Esophagus muscularis mucosa (tissue), 4 donors: ENCODE data around the gene MAPK14. TPM values are rescaled to one million over a fixed set of nuclear protein-coding genes. Genes with fewer than 3 reads are reported as not detected.

Source experiments
- DNase-seq: peaks from one replicate; pipeline ENCODE4 v3.0.0-alpha.2; 2017; ENCODE audit errors: extremely low spot score
- H3K27ac ChIP-seq, 4 donors: fragments of 200-600 bp; sonication (generic); replicated peaks in 1 of 4; 1 replicate in 3 of 4; 2 replicates in 1 of 4; pipeline ENCODE4 v1.5.1; 2016 to 2019; ENCODE audit warnings: mild to moderate bottlenecking in 1 of 4
- H3K27me3 ChIP-seq, 4 donors: fragments of 200-600 bp; sonication (generic); one replicate each; pipeline versions ENCODE4 v1.5.1 to v1.6.0; 2016 to 2019
- H3K36me3 ChIP-seq, 4 donors: fragments of 200-600 bp; sonication (generic); one replicate each; pipeline ENCODE4 v1.5.1; 2016 to 2019
- H3K4me1 ChIP-seq, 4 donors: fragments of 200-600 bp; sonication (generic); one replicate each; pipeline ENCODE4 v1.5.1; 2016 to 2019
- H3K4me3 ChIP-seq, 4 donors: fragments of 200-600 bp; sonication (generic); 1 replicate in 2 of 4; 2 replicates in 2 of 4; pipeline ENCODE4 v1.5.1; 2016 to 2019; ENCODE audit warnings: mild to moderate bottlenecking in 4 of 4, moderate library complexity in 1 of 4
- H3K9me3 ChIP-seq, 4 donors: fragments of 200-600 bp; sonication (generic); 1 replicate in 3 of 4; 2 replicates in 1 of 4; pipeline ENCODE4 v1.5.1; 2016 to 2019
- CTCF ChIP-seq, 3 experiments: fragments of 200-600 bp in 2 of 3; fragments of 450-650 bp in 1 of 3; sonication (generic) in 2 of 3; IDR thresholded peaks; one replicate each; pipeline ENCODE4 v1.5.1; 2017 to 2019; ENCODE audit warnings: antibody characterized with exemption in 3 of 3, mild to moderate bottlenecking in 2 of 3, moderate library complexity in 1 of 3
- EP300 ChIP-seq: sonication (generic); formaldehyde crosslinking; IDR thresholded peaks from one replicate; pipeline ENCODE4 v1.6.1; 2017; ENCODE audit warnings: antibody characterized with exemption
- POLR2A ChIP-seq: fragments of 450-650 bp; IDR thresholded peaks from one replicate; pipeline ENCODE4 v1.6.1; 2017; ENCODE audit warnings: antibody characterized with exemption, moderate library complexity, mild to moderate bottlenecking, low read depth
- POLR2AphosphoS5 ChIP-seq, 2 donors: sonication (generic); formaldehyde crosslinking; IDR thresholded peaks; one replicate each; pipeline ENCODE4 v1.6.1; 2017; ENCODE audit warnings: antibody characterized with exemption in 2 of 2
- WGBS: methylation state at CpG from one replicate; pipeline ENCODE4 v1.1.5; 2018; 5-methylcytosine and 5-hydroxymethylcytosine counted together
- intact Hi-C: fragments of 100-400 bp; cut with DNase I; formaldehyde crosslinking; loops from one replicate; pipeline ENCODE4 v1.15.1; 2023
- total RNA-seq, 4 donors: library from RNA; depleted of rRNA; stranded (reverse); fragments of >200 nt; gene quantifications; one replicate each; pipeline versions ENCODE4 v1.1.0 to v1.2.1, GENCODE V29; 2016

MAPK14 gene
- total RNA-seq, 4 donors from 2014 or later, result 53.2 to 70.7 (median 66.9) TPM

DNA sequence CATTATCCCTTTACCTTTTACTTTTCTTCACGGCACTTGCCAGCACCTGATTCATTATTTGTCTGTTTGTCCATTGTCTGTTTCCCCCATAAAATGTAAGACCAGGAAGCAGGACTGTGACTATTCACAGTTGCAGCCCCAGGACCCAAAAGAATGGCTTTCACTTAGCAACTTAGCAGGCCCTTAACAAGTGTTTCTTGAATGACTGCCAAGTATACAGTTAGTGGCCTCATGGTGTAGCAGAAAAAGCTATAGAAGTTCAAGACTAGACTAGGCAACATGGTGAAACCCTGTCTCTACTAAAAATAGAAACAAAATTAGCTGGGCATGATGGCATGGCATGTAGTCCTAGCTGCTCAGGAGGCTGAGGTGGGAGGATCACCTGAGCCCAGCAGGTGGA is 7.5 kb upstream of the MAPK14 start:
- no peak for DNase-seq
- peaks cover 0 to 13% (median 5%) of the 10 kb centered on the region in 4 donors for H3K27me3 ChIP-seq
- TF ChIP-seq POLR2AphosphoS5 (IDR thresholded peaks at IDR 0.05) (no peak), POLR2A (no peak), CTCF (IDR thresholded peaks at IDR 0.05) (no peak), EP300 (no peak)
- no peak overlapping the region for H3K27ac ChIP-seq
- H3K36me3 ChIP-seq, result no peaks in the 10 kb centered on the region
- H3K9me3 ChIP-seq, result no peaks in the 10 kb centered on the region
- H3K4me1 ChIP-seq, result peaks cover 0 to 6% (median 5%) of the 10 kb centered on the region in 4 donors
- 23% methylated on average over 1 of the region's 1 CpG for WGBS
- intact Hi-C loops, result loop anchor here (10.0 kb wide), 1 partner anchor 345 kb away; no protein-coding TSS in a partner anchor
- H3K4me3 ChIP-seq, result no peak overlapping the region

DNA sequence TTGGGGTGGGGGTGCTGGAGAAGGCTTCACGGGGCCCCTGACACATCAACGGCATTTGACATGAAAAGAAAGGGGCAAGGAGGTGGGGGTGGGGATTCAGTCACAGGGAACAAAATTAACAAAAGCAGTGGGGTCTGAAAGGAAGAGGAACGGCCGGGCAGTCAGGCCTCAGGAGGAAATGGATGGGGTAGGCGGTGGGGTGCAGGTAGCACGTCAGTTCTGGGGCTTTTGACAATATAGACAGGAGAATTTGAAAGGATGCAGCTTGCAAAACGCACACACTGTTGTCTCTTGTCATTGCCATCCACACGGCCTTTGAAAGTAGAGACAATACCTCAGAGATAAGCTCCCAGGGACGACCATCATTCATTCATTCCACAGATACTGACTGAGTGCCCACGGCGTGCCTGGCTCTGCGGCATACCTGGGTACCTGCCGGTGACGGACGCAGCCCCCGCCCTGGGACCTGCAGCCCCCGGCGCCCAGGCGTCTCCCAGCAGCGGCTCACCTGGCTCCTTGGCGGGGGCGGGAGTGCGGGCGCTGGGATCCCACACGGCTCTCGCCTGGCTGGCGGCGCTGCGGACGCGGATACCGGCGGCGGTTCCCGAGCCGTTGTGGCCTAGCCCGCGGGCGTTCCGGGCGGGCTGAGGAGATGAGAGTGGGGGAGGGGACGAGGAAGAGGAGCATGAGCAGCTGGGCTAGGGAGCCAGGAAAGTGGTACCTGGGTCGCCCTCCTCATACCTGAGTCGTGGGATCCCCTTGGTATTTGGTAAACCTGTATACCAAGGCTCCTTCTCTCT is 3.4 kb upstream of the MAPK14 start, which contains the start of gene SLC26A8:
SLC26A8 (minus strand) TSS at position 646 of the 800 bp plus-strand sequence. CDS start 4,934 bp downstream, outside the sequence.
- no peaks in the 10 kb centered on the region for H3K9me3 ChIP-seq
- H3K4me3 ChIP-seq, result no peak within 1 kb of the TSS
- H3K27ac ChIP-seq, result no peak within 1 kb of the TSS
- DNase-seq, result no peak
- H3K4me1 ChIP-seq, result peaks cover 0 to 12% (median 9%) of the 10 kb centered on the region in 4 donors
- no peaks in the 10 kb centered on the region for H3K36me3 ChIP-seq
- intact Hi-C loops, result loop anchor here (10.0 kb wide), 1 partner anchor 341 kb away; no protein-coding TSS in a partner anchor
- peaks cover 0 to 13% (median 5%) of the 10 kb centered on the region in 4 donors for H3K27me3 ChIP-seq
- TF ChIP-seq POLR2A (no peak), POLR2AphosphoS5 (IDR thresholded peaks at IDR 0.05) (no peak), CTCF (IDR thresholded peaks at IDR 0.05) (no peak), EP300 (no peak)
- 38% methylated on average over 24 of the region's 44 CpGs for WGBS

- Histone ChIP-seq H3K27me3 (peaks cover 0 to 13% (median 5%) of the 10 kb centered on the region in 4 donors), H3K27ac (no peak overlapping the region), H3K4me1 (peaks cover 8 to 22% (median 20%) of the 10 kb centered on the region in 4 donors), H3K36me3 (no peaks in the 10 kb centered on the region), H3K9me3 (no peaks in the 10 kb centered on the region), H3K4me3 (no peak overlapping the region)
- 96% methylated on average over 1 of the region's 1 CpG for WGBS
- no peak for DNase-seq
- TF ChIP-seq CTCF (IDR thresholded peaks at IDR 0.05), result no peak
- no peak for TF ChIP-seq POLR2A
- no peak for TF ChIP-seq POLR2AphosphoS5 (IDR thresholded peaks at IDR 0.05)
- TF ChIP-seq EP300, result no peak
- intact Hi-C loops, result loop anchor here (5.0 to 10.0 kb wide), 2 partner anchors 172 to 339 kb away; partner anchors contain the start of gene BRPF3
These were observed 2.2 kb upstream of the MAPK14 start for GRCh38 chr6:36025260-36025931.

DNA sequence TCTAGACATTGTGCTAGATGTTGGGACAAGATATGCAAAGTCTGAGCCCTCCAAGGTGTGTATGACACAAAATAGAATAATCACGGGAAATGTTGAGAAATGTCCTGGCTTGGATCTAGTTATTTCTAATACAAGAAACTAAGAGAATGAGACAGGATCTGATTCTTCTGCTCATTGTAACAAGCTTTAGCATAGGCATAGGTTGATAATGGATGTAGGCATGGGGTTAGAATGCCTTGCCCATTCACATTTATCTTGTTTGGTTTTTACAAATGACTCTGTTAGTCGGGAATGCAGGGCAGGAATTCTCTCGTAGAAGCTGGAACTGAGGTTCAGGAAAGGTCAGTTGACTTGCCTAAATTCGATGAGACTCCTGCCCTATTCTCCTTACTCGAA is 1.7 kb upstream of the MAPK14 start:
- intact Hi-C loops, result loop anchor here (5.0 to 10.0 kb wide), 2 partner anchors 171 to 339 kb away; partner anchors contain the start of gene BRPF3
- Histone ChIP-seq H3K36me3 (no peaks in the 10 kb centered on the region), H3K27me3 (peaks cover 0 to 13% (median 5%) of the 10 kb centered on the region in 4 donors), H3K27ac (no peak overlapping the region), H3K4me1 (peaks cover 8 to 27% (median 25%) of the 10 kb centered on the region in 4 donors), H3K9me3 (no peaks in the 10 kb centered on the region), H3K4me3 (no peak overlapping the region)
- DNase-seq, result no peak
- no peak for TF ChIP-seq POLR2AphosphoS5 (IDR thresholded peaks at IDR 0.05)
- TF ChIP-seq POLR2A, result no peak
- no peak for TF ChIP-seq EP300
- TF ChIP-seq CTCF (IDR thresholded peaks at IDR 0.05), result no peak
- WGBS, result 73% methylated on average over 5 of the region's 5 CpGs
